ENCODE measurements around the gene RENBP.

RENBP gene

GRCh38 chrX:153966841-153967535, 22.5 kb upstream of the RENBP start:
- peak; percentile 49 for DNase-seq (ENCODE audit: low read depth)
- no peak for TF ChIP-seq CTCF (conservative IDR thresholded peaks at IDR 0.05; ENCODE audit: control insufficient read depth, insufficient read depth, low read depth, low read length)
- H3K4me3 ChIP-seq (ENCODE audit: control insufficient read depth, low read depth, low read length) = no peak overlapping the region

GRCh38 chrX:153966283-153966688, 21.8 kb upstream of the RENBP start:
- H3K4me3 ChIP-seq (ENCODE audit: control insufficient read depth, low read depth, low read length) = no peak overlapping the region
- TF ChIP-seq CTCF (conservative IDR thresholded peaks at IDR 0.05; ENCODE audit: control insufficient read depth, insufficient read depth, low read depth, low read length) = no peak
- peak; percentile 43 for DNase-seq (ENCODE audit: low read depth)

GRCh38 chrX:153965406-153965805, 21.0 kb upstream of the RENBP start:
- H3K4me3 ChIP-seq (ENCODE audit: control insufficient read depth, low read depth, low read length) = no peak overlapping the region
- TF ChIP-seq CTCF (conservative IDR thresholded peaks at IDR 0.05; ENCODE audit: control insufficient read depth, insufficient read depth, low read depth, low read length) = no peak
- no peak for DNase-seq (ENCODE audit: low read depth)

- TF ChIP-seq CTCF (conservative IDR thresholded peaks at IDR 0.05; ENCODE audit: control insufficient read depth, insufficient read depth, low read depth, low read length) = no peak
- DNase-seq (ENCODE audit: low read depth) = no peak
- H3K4me3 ChIP-seq (ENCODE audit: control insufficient read depth, low read depth, low read length) = no peak overlapping the region
Observed at GRCh38 chrX:153964105-153964504, 19.7 kb upstream of the RENBP start.

GRCh38 chrX:153963546-153963945, 19.1 kb upstream of the RENBP start:
- TF ChIP-seq CTCF (conservative IDR thresholded peaks at IDR 0.05; ENCODE audit: control insufficient read depth, insufficient read depth, low read depth, low read length) = no peak
- H3K4me3 ChIP-seq (ENCODE audit: control insufficient read depth, low read depth, low read length) = no peak overlapping the region
- DNase-seq (ENCODE audit: low read depth) = no peak

- no peak for TF ChIP-seq CTCF (conservative IDR thresholded peaks at IDR 0.05; ENCODE audit: control insufficient read depth, insufficient read depth, low read depth, low read length)
- no peak overlapping the region for H3K4me3 ChIP-seq (ENCODE audit: control insufficient read depth, low read depth, low read length)
- DNase-seq (ENCODE audit: low read depth) = no peak
Observed at GRCh38 chrX:153961292-153961691, 16.8 kb upstream of the RENBP start.

GRCh38 chrX:153960786-153961185, 16.3 kb upstream of the RENBP start:
- no peak overlapping the region for H3K4me3 ChIP-seq (ENCODE audit: control insufficient read depth, low read depth, low read length)
- TF ChIP-seq CTCF (conservative IDR thresholded peaks at IDR 0.05; ENCODE audit: control insufficient read depth, insufficient read depth, low read depth, low read length) = no peak
- DNase-seq (ENCODE audit: low read depth) = no peak

Data from fibroblast of mammary gland (primary cell).